D721Med (cell line): ENCODE data around the gene EMD.

Experiments used
- DNase-seq: peaks from one replicate; pipeline ENCODE4 v3.0.0; 2011; ENCODE audit warnings: low spot score; ENCODE audit not compliant: insufficient read length
- FAIRE-seq: peaks from 2 replicates; lab custom pipeline; 2011; peaks lifted over from hg19 to GRCh38; lab: Jason Lieb, UNC
- TF ChIP-seq, protein P1 (sequence below): IDR thresholded peaks from 2 replicates; pipeline ENCODE4 v1.5.1; 2012; ENCODE audit warnings: mild to moderate bottlenecking, control low read depth; ENCODE audit not compliant: insufficient read depth; ENCODE audit errors: missing control alignments

EMD gene

DNA sequence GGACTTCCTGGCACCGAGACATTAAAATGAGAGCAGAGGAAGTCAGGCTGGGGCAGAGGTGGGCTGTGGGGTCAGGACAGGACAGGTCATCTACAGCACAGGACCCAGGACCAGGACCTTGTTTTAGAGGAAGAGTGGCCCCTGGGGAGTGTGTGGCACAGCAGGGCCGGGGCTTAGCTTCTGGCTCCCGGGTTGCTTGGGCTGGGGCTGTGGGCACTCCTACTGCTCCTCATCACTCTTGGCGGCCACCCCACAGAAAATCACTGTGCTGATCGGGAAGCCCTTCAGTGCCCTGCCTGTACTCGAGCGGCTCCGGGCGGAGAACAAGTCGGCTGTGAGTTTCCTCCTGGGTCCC, 41.3 kb downstream of the EMD start:
- FAIRE-seq: no peak
- DNase-seq: no peak

DNA sequence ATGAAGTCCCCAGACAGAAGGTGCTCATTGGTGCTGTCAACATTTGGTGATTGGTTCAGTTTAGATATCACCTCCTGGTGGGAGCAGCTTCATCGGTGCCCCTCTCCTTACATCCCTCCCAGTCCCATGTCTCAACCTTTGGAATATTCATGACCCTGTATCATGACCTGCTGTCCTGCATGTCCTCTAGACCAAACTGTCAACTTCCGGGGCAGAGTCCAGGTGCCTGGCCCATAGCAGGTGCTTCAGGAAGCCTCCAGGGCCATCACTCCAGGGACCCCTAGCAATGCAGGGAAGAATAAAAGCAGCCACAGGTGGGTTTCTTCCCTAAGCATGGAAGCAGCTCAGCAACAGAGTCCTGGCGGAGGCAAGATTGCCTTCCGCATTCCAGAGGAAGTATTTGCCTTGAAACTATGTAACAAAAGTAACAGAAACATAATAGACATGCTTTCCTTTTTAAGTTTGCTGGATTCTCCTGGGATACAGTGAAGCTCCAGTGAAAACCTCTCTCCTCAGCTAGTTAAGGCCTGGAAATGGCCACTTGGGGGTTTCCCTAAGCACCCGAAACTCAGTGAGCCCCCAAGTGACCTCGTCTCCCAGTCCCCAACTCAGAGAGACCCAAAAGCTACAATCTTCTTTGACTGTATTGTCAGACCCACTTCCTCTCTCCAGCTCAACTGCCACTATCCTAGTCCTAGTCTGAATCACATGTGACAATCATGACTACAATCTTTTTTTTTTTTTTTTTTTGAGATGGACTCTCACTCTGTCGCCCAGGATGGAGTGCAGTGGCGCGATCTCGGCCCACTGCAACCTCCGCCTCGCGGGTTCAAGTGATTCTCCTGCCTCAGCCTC, 48.0 kb downstream of the EMD start:
- DNase-seq: no peak
- FAIRE-seq: no peak
- TF ChIP-seq, protein P1, sequence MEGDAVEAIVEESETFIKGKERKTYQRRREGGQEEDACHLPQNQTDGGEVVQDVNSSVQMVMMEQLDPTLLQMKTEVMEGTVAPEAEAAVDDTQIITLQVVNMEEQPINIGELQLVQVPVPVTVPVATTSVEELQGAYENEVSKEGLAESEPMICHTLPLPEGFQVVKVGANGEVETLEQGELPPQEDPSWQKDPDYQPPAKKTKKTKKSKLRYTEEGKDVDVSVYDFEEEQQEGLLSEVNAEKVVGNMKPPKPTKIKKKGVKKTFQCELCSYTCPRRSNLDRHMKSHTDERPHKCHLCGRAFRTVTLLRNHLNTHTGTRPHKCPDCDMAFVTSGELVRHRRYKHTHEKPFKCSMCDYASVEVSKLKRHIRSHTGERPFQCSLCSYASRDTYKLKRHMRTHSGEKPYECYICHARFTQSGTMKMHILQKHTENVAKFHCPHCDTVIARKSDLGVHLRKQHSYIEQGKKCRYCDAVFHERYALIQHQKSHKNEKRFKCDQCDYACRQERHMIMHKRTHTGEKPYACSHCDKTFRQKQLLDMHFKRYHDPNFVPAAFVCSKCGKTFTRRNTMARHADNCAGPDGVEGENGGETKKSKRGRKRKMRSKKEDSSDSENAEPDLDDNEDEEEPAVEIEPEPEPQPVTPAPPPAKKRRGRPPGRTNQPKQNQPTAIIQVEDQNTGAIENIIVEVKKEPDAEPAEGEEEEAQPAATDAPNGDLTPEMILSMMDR: no peak

More for the DNA sequence above, 41.3 kb downstream of the EMD start:
- TF ChIP-seq, protein P1: no peak

DNA sequence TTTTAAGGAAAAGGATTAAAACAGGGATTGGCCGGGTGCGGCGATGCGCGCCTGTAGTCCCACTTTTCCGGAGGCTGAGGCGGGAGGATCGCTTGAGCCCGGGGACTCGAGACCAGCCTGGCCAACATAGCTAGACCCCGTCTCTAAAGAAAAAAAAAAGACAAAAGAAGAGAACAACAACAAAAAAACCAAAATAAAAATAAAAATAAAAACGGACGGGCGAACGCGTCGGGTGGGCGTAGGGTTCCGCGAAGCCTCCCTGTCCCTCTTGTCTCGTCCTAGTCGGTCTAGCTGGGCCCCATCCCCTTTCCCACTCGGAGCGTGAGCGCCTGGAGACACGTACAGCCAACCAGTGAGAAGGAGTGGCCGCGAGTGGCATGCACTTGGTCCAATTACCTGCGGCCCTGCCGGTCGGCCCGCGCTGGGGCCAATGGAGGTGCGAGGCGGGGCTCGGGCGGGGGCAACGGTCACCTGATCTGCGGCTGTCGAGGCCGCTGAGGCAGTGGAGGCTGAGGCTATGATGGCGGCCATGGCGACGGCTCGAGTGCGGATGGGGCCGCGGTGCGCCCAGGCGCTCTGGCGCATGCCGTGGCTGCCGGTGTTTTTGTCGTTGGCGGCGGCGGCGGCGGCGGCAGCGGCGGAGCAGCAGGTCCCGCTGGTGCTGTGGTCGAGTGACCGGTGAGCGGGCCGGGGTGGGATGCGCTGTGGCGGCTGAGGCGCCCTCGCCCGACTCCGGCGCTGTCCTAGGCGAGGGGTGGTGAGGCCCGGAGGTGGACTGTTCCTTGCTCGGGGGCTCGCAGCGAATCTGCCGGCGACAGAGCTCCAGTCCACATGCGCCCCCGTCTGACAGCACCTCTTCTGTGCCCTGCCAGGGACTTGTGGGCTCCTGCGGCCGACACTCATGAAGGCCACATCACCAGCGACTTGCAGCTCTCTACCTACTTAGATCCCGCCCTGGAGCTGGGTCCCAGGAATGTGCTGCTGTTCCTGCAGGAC, 49.4 kb downstream of the EMD start, which contains the start of gene ATP6AP1:
TSS of gene ATP6AP1 (plus strand) at position 502 of the 996 bp plus-strand sequence. CDS start at position 518, 16 bp downstream.
- DNase-seq (peak; percentile 75), FAIRE-seq (no peak)
- TF ChIP-seq, protein P1: no peak

DNA sequence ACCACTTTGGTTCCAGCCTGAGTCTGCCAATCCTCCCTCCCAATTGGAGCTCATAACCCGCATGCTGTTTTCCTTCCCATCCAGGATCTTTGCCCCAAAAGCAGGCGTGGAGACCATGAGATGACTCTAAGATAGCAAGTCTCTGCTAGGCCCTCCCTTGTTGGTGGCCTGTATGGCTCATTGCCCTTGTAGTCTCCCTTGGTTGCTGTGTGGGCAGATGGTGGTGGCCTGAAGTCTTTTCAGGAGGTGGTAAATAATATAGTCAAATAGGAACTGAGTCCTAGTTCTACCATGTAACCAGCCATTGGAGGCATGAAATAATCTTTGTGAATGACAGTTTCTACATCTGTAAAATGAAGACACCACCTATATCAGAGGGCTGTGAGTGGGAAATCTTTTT, 50.6 kb downstream of the EMD start:
- DNase-seq (no peak), FAIRE-seq (no peak)
- TF ChIP-seq, protein P1: no peak

DNA sequence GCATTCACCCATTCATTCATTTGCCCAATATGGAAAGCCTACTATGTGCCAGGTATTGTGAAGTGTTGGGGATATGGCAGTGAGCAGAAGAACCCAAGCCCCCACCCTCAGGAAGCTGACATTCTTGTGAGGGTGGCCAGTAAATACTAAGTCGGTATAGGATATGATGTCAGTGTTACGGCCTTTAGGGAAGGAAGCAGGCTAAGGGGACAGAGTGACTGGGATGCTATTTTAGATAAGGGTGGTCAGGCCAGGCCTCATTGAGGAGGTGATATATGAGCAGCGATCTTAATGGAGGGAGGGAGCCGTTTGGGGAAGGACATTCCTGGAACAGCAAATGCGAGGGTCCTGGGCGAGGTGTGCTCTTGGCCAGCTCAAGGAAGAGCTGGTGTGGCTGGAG, 51.4 kb downstream of the EMD start:
- DNase-seq (no peak), FAIRE-seq (no peak)
- TF ChIP-seq, protein P1: no peak

DNA sequence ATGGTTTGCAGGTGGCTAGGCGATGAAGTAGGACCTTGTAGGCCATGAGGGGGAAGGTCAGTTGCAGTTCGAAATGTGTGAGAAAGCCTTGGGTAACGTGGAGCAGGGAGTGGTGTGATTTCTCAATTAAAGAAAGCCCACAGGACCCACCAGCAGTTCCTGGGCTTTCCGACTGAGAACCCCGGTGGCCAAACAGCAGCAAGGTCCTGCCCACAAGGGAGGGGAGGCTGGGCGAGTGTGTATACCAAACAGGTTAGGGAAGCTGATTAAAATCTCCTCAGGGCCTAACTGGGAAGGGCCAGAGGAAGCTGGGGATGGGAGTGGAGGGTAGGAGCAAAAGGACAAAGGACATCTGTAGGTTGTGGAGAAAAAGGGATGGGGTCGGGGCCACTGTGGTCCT, 51.8 kb downstream of the EMD start:
- DNase-seq: no peak
- TF ChIP-seq, protein P1: no peak
- FAIRE-seq: no peak
